Measurements from ENCODE around the gene THSD4.
"Not testable (repeated sequence)": the region's sequence is repeated elsewhere in the genome, so short reads cannot be mapped to it uniquely, and the experiment has no call there.

Gene THSD4

DNA sequence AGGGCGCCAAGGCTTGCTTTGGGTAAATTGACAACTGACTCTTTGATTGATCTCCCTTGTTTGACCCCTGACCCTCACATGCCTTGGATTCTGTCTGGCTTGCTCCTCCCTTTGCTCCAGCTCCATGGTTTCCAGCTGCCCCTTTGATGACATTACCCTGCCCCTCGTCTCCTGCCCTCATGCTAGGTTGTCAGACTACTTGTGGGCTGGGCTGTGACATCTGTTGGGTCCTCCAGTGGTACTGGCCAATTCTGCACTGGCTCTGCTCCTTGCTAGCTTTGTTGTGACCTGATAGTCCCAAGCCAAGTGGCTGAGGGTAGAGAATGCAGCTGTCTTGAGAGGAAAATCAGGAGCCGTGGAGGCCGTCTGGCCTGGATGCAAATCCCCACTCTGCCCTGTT lies 6.2 kb downstream of the THSD4 start:
- DNase-seq (ENCODE audit: low read depth in 2 of 2) = no peak

DNA sequence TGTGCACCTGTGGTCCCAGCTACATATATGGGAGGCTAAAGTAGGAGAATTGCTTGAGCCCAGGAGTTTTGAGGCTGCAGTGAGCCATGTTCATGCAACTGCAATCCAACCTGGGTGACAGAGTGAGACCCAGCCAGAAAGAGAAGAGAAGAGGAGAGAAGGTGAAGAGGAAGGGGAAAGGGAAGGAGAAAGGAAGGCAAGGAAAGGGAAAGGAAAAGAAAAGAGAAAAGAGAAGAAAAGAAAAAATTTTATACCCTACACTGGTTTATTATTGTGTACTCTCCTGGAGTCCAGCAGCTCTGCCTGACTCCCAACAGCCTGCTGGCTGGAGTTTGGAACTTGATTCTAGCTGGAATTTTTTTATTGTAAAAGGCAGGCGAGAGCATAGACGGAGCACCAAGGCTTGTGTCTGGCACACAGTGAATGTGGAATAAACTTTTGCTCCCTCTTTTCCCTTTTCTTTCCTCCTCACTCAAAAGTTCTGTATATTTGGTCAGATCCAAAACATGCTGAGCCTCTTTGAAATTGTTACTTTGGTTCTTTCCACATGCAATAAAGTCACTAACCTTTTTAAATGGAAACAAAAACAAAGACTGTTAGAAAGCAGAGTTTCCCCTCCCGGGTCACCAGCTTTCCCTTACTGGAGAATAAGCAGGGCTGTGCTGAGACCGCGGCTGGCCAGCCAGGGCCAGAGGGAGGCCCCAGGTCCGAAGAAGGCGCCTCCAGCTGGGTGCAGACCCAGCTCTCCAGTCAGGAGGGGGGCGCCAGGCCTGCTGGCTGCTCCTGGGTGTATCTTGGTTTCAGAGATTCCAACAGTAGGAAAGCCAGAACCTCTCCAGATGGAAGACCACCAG lies 9.9 kb downstream of the THSD4 start:
- no peak for DNase-seq (ENCODE audit: low read depth in 2 of 2)

- no peak for DNase-seq (ENCODE audit: low read depth in 2 of 2)
Observed at GRCh38 chr15:71125831-71126450, 10.7 kb downstream of the THSD4 start.

DNA sequence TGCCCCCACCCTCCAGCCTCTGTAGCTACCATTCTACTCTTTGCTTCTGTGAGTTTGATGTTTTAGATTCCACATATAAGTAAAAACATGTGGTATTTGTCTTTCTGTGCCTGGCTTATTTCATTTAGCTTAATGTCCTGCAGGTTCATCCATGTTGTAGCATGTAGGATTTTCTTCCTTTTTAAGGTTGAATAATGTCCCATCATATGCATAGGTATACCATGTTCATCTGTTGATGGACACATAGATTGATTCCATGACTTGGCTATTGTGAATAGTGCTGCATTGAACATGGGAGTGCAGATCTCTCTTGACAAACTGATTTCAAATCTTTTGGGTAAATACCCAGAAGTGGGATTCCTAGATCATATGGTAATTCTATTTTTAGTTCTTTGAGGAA lies 11.8 kb downstream of the THSD4 start:
- DNase-seq (ENCODE audit: low read depth in 2 of 2) = no peak

DNA sequence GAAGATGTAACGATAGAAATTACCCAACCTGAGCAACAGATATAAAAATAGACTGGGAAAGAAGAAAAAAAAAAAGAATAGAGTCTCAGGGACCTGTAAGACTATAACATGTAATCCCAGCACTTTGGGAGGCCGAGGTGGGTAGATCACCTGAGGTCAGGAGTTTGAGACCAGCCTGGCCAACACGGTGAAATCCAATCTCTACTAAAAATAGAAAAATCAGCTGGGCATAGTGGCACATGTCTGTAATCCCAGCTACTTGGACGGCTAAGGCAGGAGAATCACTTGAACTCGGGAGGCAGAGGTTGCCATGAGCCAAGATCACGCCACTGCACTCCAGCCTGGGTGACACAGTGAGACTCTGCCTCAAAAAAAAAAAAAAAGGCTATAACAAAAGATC lies 12.9 kb downstream of the THSD4 start:
- DNase-seq (ENCODE audit: low read depth in 2 of 2) = not testable (repeated sequence)

DNA sequence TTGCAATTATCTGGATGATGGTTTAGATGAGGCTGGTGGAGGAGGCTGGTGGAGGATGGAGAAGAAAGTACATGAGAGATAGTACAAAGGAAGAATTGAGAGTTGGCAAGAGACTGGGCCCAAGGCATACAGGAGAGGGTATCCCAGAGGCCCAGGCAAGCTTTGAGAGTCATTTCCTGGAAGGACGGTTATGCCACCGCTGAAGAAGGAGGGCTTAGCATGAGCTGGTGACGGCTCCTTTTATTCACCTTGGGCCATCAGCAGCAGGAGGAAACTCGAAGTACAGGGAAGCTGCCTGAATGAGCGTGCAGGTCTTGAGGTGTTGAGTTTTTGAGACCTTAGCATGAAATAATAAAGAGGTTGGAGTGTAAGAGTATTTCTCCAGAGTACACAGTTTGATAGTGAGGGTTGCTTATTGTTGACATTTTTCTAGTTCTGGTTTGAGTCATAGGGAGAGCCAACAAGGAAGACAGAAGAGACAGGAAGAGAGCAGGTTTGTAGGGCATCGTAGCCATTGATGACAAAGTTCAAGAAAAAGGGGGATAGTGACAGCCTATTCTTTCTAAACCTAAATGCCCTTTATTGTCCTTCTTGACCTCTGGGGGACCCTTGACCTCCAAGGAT lies 13.8 kb downstream of the THSD4 start:
- no peak for DNase-seq (ENCODE audit: low read depth in 2 of 2)

DNA sequence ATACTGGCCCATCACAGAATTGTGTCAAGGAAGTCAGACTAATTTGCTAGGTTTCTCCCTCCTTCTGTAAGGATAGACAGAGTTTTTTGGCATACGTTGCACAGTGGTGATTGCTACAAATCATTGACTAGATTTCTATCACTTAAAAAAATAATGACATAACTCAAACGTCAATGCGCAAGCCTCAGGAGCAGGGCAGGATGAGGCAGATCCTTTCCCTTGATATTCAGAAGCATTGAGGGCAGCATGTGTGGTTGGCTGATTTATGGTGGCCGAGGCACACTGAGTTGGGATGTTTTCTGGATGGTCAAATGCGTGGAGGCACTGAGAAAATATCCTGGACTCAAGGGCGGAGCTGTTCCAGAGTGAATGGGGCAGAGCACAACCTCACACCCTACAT lies 14.4 kb downstream of the THSD4 start:
- DNase-seq (ENCODE audit: low read depth in 2 of 2) = no peak

- no peak for DNase-seq (ENCODE audit: low read depth in 2 of 2)
Observed at GRCh38 chr15:71131601-71132362, 16.5 kb downstream of the THSD4 start.

DNA sequence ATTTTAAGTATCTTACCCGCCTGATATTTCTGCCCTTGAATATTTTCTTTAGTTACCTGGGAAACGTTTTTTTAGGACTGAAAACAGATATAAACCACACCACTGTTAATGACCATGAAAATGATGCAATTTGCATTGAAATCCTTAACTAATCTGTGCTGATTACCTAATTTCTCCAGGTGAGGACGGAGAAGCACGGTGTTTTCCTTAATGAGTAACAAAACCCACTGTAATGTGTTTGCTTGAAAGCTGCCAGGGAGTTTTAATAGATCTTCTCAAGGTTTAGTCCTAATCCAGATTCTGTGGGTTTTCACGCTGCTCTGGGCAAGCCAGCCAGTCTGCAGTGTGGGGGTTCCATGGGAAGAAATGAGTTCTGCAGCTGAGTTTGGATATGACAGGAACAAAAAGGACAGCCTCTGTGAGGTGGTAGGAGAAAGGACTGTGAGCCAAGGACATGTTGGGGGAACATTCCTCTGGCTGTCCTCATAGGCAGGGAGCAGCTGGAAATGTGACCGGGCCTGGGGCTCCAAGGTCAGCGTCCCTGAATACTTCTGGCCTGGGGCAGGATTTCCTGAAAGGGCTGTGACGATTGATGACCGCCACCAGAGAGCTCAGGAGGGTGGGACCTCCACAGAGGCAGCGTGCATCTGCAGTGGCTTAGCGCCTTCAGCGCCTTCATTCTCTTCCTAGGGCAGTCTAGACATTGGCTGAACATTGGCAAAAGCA lies 18.6 kb downstream of the THSD4 start:
- DNase-seq (ENCODE audit: low read depth in 2 of 2) = no peak

GRCh38 chr15:71136159-71136783 lies 21.0 kb downstream of the THSD4 start:
- DNase-seq (ENCODE audit: low read depth in 2 of 2) = no peak

DNA sequence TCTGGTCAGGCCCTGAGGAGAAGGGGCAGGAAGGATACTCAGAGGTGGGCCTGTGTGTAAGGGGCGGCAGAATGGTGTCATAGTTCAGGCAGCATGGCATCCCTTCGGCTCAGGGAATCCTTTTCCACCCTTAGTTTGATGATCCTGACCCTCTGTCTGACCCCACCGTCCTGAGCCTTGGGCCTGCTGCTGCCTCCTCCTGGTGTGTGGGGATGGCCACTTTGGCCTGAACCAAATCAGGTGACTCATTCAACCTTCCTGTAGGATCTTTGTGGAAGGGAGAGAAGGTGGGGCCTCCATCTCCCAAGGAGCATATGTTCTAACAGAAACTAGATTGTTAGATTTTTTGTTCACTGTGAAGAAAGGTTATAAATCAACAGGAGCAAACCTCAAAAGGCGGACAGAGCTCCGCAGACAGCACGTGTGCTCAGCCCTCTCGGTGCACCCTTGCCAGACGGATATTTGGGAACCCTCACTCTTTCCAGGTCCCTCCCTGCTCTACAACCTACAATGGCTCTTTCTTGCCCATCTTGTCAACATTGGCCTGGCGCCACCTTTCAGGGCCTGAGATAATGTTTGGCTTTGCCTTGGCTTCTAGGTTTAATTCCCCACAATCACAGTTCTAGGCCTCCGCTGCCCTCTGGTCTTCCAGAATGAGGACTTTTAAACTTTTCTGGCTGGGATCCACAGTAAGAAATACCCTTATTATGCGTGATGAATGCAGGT lies 21.7 kb downstream of the THSD4 start:
- DNase-seq (ENCODE audit: low read depth in 2 of 2) = no peak

- DNase-seq (ENCODE audit: low read depth in 2 of 2) = no peak
Observed at GRCh38 chr15:71138473-71138872, 23.2 kb downstream of the THSD4 start.

- DNase-seq (ENCODE audit: low read depth in 2 of 2) = no peak
Observed at GRCh38 chr15:71139241-71139640, 24.0 kb downstream of the THSD4 start.

DNA sequence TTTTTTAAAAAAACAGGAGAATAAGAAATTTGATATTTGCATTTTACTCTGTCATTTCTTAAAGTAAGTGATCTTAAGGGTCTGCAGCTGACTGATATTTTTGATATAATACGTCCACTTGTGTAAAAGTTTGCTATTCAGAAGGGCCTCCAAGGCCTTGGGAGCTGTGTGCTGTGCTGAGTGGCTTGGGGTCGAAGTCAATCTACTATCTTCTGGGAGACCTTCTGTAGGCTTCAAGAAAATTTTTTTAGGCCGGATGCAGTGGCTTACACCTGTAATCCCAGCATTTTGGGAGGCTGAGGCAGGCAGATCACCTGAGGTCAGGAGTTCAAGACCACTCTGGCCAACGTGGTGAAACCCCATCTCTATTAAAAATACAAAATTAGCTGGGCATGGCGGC lies 26.3 kb downstream of the THSD4 start:
- no peak for DNase-seq (ENCODE audit: low read depth in 2 of 2)

DNA sequence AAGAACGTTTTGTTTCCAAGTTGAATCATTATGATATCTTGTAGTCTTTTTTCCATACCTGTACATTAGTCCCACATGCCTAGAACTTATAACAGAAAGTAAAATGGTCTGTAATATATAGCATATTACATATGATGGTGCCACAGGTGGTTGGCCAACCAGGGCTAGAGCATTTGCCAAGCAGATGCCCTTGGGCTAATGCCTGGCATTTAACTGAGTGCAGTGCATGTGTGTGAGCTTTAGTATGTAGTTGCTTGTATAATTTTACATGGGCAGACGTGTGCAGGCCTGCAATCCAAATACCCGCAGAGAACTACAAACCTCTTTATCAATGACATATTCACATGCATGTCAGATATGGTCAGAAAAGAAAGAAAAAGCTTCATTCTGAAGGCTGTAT lies 27.5 kb downstream of the THSD4 start:
- DNase-seq (ENCODE audit: low read depth in 2 of 2) = no peak

- no peak for DNase-seq (ENCODE audit: low read depth in 2 of 2)
Observed at GRCh38 chr15:71143373-71144310, 28.4 kb downstream of the THSD4 start.

GRCh38 chr15:71145648-71146047 lies 30.4 kb downstream of the THSD4 start:
- no peak for DNase-seq (ENCODE audit: low read depth in 2 of 2)

DNA sequence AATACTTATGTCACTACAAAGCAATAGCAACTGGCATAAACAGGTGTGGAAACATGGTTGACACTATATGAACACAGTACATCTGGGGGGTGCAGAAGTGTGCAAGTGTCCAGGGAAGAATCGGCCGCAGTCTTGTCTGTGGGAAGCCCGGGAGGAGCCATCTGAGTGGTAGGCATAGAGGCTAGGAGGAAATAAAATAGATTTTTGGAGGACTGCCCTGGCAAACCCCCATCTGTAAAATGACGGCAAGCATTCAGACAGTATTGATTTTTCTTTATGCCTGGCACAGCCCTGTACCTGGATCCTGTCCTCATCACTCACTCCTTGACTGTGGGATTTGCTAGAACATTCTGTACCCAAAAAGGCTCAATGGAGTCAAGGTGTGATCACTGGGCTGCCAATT lies 31.3 kb downstream of the THSD4 start:
- no peak for DNase-seq (ENCODE audit: low read depth in 2 of 2)

- DNase-seq (ENCODE audit: low read depth in 2 of 2) = no peak
Observed at GRCh38 chr15:71148048-71148447, 32.8 kb downstream of the THSD4 start.
